ENCODE measurements around the gene CDC34.

The CDC34 gene

DNA sequence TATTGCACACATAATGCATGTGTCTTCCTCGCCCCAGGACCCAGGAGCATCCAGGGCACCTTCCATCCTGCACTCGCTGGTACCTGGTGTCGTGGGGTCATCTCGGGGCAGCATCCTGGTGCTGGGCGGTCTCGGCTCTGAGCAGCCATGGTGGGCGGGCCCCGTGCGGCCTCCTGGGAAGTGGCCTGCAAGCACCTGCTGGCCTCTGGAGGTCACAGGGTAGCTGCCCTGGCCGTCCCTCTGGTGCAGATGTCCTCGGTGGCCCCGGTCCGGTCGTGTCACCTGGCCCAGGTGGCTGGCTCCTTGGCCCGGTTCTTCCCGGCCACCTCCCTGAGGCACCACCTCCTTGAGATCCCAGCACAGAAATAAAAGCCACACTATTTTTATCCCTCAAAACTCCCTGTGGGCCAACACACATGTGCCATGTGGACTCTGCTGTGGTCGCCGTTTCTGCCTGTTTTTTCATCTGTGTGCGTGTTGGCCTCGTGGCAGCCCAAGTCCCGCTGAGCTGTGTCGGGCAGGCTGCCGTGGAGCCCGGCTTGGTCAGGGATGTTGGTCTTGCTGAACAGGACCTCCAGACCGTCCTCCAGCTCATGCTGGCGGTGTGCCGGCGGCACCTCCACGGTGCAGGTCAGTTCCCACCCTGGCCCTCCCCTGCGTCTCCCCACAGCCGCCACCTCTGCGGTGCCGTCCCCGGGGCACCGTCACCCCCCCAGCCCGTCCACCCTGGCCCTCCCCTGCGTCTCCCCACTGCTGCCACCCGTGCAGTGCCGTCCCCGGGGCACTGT is 7.3 kb downstream of the CDC34 start:
- Histone ChIP-seq H3K4me1 (ENCODE audit: insufficient read depth, low read length) (peaks cover 5% of the 10 kb centered on the region), H3K27me3 (ENCODE audit: insufficient read depth, low read length, poor library complexity) (no peaks in the 10 kb centered on the region), H2AFZ (ENCODE audit: low read depth, low read length) (no peak overlapping the region), H3K9ac (ENCODE audit: low read depth, low read length) (no peak overlapping the region), H4K20me1 (ENCODE audit: insufficient read depth, low read length) (peaks cover 54% of the 10 kb centered on the region), H3K4me3 (ENCODE audit: low read depth in 1 of 2, low read length in 2 of 2) (no peak overlapping the region), H3K79me2 (ENCODE audit: insufficient read depth, low read length) (peaks cover 22% of the 10 kb centered on the region), H3K4me2 (ENCODE audit: insufficient read depth, low read length) (no peak overlapping the region), H3K36me3 (ENCODE audit: insufficient read depth, low read length) (peaks cover 73% of the 10 kb centered on the region), H3K27ac (ENCODE audit: low read length) (no peak overlapping the region), H3K9me3 (ENCODE audit: insufficient read depth, low read length, severe bottlenecking) (no peaks in the 10 kb centered on the region)
- TF ChIP-seq, protein P1, sequence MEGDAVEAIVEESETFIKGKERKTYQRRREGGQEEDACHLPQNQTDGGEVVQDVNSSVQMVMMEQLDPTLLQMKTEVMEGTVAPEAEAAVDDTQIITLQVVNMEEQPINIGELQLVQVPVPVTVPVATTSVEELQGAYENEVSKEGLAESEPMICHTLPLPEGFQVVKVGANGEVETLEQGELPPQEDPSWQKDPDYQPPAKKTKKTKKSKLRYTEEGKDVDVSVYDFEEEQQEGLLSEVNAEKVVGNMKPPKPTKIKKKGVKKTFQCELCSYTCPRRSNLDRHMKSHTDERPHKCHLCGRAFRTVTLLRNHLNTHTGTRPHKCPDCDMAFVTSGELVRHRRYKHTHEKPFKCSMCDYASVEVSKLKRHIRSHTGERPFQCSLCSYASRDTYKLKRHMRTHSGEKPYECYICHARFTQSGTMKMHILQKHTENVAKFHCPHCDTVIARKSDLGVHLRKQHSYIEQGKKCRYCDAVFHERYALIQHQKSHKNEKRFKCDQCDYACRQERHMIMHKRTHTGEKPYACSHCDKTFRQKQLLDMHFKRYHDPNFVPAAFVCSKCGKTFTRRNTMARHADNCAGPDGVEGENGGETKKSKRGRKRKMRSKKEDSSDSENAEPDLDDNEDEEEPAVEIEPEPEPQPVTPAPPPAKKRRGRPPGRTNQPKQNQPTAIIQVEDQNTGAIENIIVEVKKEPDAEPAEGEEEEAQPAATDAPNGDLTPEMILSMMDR (IDR thresholded peaks at IDR 0.05; ENCODE audit: borderline replicate concordance, extremely low read depth, low read length, poor library complexity, severe bottlenecking): no peak
- no peak for TF ChIP-seq EZH2 (IDR thresholded peaks at IDR 0.05; ENCODE audit: borderline replicate concordance, low read depth, low read length, severe bottlenecking)
- ATAC-seq (ENCODE audit: insufficient read depth, low read depth) (no peak), DNase-seq (no peak)

- H4K20me1 ChIP-seq (ENCODE audit: insufficient read depth, low read length): peaks cover 48% of the 10 kb centered on the region
Observed at GRCh38 chr19:539429-540030, 8.0 kb downstream of the CDC34 start.

DNA sequence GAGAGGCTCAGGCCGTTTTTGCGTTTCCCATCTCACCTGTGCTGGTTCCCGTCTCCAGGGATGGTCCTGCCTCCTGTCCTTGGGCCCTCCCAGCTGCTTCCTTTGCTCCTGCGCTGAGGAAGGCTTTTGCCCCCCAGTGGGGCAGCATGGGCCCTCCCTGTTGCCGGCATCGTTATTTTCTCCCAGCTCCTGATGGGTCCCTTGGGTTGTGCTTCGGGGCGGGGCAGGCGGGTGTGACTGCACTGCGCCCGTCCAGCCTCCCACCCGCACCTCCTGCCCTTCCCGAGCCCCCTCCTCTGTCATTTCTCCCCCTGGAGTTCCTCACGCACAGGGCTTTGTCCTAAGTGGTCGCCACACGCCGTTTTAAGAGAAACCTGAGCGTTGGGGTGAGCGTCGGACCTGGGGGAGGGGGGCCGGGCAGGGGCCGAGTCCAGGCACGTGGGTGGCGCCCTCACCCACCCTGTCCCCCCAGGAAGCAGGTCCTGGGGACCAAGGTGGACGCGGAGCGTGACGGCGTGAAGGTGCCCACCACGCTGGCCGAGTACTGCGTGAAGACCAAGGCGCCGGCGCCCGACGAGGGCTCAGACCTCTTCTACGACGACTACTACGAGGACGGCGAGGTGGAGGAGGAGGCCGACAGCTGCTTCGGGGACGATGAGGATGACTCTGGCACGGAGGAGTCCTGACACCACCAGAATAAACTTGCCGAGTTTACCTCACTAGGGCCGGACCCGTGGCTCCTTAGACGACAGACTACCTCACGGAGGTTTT is 9.5 kb downstream of the CDC34 start:
- H3K4me2 ChIP-seq (ENCODE audit: insufficient read depth, low read length): no peak overlapping the region
- ATAC-seq (ENCODE audit: insufficient read depth, low read depth) (no peak), DNase-seq (no peak)
- no peak overlapping the region for H3K27ac ChIP-seq (ENCODE audit: low read length)
- H3K36me3 ChIP-seq (ENCODE audit: insufficient read depth, low read length): peaks cover 59% of the 10 kb centered on the region
- no peaks in the 10 kb centered on the region for H3K27me3 ChIP-seq (ENCODE audit: insufficient read depth, low read length, poor library complexity)
- no peak for TF ChIP-seq EZH2 (IDR thresholded peaks at IDR 0.05; ENCODE audit: borderline replicate concordance, low read depth, low read length, severe bottlenecking)
- TF ChIP-seq, protein P1 (IDR thresholded peaks at IDR 0.05; ENCODE audit: borderline replicate concordance, extremely low read depth, low read length, poor library complexity, severe bottlenecking): no peak
- H3K4me3 ChIP-seq (ENCODE audit: low read depth in 1 of 2, low read length in 2 of 2): no peak overlapping the region
- 0 out of 2 replicates have a peak, but pooled peaks cover 3% of the 10 kb centered on the region for H3K79me2 ChIP-seq (ENCODE audit: insufficient read depth, low read length)
- H4K20me1 ChIP-seq (ENCODE audit: insufficient read depth, low read length): peaks cover 39% of the 10 kb centered on the region
- no peaks in the 10 kb centered on the region for H3K9me3 ChIP-seq (ENCODE audit: insufficient read depth, low read length, severe bottlenecking)
- no peaks in the 10 kb centered on the region for H3K4me1 ChIP-seq (ENCODE audit: insufficient read depth, low read length)
- no peak overlapping the region for H3K9ac ChIP-seq (ENCODE audit: low read depth, low read length)
- H2AFZ ChIP-seq (ENCODE audit: low read depth, low read length): no peak overlapping the region

More at GRCh38 chr19:539429-540030, 8.0 kb downstream of the CDC34 start:
- Histone ChIP-seq H3K36me3 (ENCODE audit: insufficient read depth, low read length) (peaks cover 73% of the 10 kb centered on the region), H3K4me2 (ENCODE audit: insufficient read depth, low read length) (no peak overlapping the region), H3K9me3 (ENCODE audit: insufficient read depth, low read length, severe bottlenecking) (no peaks in the 10 kb centered on the region), H3K4me1 (ENCODE audit: insufficient read depth, low read length) (no peaks in the 10 kb centered on the region), H2AFZ (ENCODE audit: low read depth, low read length) (no peak overlapping the region), H3K9ac (ENCODE audit: low read depth, low read length) (no peak overlapping the region), H3K79me2 (ENCODE audit: insufficient read depth, low read length) (peaks cover 16% of the 10 kb centered on the region), H3K27ac (ENCODE audit: low read length) (no peak overlapping the region), H3K27me3 (ENCODE audit: insufficient read depth, low read length, poor library complexity) (no peaks in the 10 kb centered on the region), H3K4me3 (ENCODE audit: low read depth in 1 of 2, low read length in 2 of 2) (no peak overlapping the region)
- TF ChIP-seq, protein P1 (IDR thresholded peaks at IDR 0.05; ENCODE audit: borderline replicate concordance, extremely low read depth, low read length, poor library complexity, severe bottlenecking): no peak
- TF ChIP-seq EZH2 (IDR thresholded peaks at IDR 0.05; ENCODE audit: borderline replicate concordance, low read depth, low read length, severe bottlenecking): no peak
- DNase-seq (no peak), ATAC-seq (ENCODE audit: insufficient read depth, low read depth) (no peak)

Data from DND-41 (cell line).